OCI-LY7 (cell line): Measurements from ENCODE around the gene GCLC. TPM values are rescaled to one million over a fixed set of nuclear protein-coding genes. Genes with fewer than 3 reads are reported as not detected.

ENCODE experiments used
- BruUV-seq: library from RNA; stranded (reverse); fragments of 400-500 nt; replicated peaks from 2 replicates; lab custom pipeline; 2021; lab: Mats Ljungman, UMichigan
- CTCF ChIA-PET: fragments of 300-600 bp; sonication (Branson Sonifier 250); formaldehyde crosslinking; loops from one replicate; lab custom pipeline; 2022; ENCODE audit warnings: antibody characterized with exemption; ENCODE audit not compliant: unreplicated experiment; lab: Charles Lee
- POLR2A ChIA-PET: fragments of 300-600 bp; sonication (Branson Sonifier 250); formaldehyde crosslinking; loops from one replicate; lab custom pipeline; 2022; ENCODE audit warnings: antibody characterized with exemption; lab: Charles Lee
- DNase-seq: peaks from one replicate; pipeline ENCODE4 v3.0.0-alpha.2; 2015; ENCODE audit warnings: low spot score
- H2AFZ ChIP-seq: fragments of 200-600 bp; sonication (generic), shearing (Covaris generic); 2 replicates; pipeline ENCODE4 v1.6.1; 2014; ENCODE audit warnings: mild to moderate bottlenecking, antibody characterized with exemption, low read length, moderate library complexity
- H3K27ac ChIP-seq: fragments of 200-600 bp; sonication (generic); 2 replicates; pipeline ENCODE4 v1.5.1; 2014; ENCODE audit warnings: mixed run types, low read depth, mild to moderate bottlenecking, moderate library complexity, low read length, inconsistent platforms; ENCODE audit not compliant: poor library complexity, severe bottlenecking
- H3K36me3 ChIP-seq: fragments of 200-600 bp; sonication (generic); 2 replicates; pipeline ENCODE4 v1.6.1; 2014; ENCODE audit warnings: mild to moderate bottlenecking, antibody characterized with exemption, low read length, moderate library complexity, mixed read lengths; ENCODE audit not compliant: insufficient read depth
- H3K4me1 ChIP-seq: fragments of 200-600 bp; sonication (generic); 2 replicates; pipeline ENCODE4 v1.5.1; 2014; ENCODE audit warnings: mild to moderate bottlenecking, low read length; ENCODE audit not compliant: insufficient read depth, poor library complexity, severe bottlenecking
- H3K4me2 ChIP-seq: fragments of 200-600 bp; sonication (generic); 2 replicates; pipeline ENCODE4 v1.6.1; 2014; ENCODE audit warnings: mild to moderate bottlenecking, low read length
- H3K4me3 ChIP-seq: fragments of 200-600 bp; sonication (generic); 2 replicates; pipeline ENCODE4 v1.5.1; 2014; ENCODE audit warnings: mild to moderate bottlenecking, low read depth, low read length; ENCODE audit not compliant: poor library complexity, severe bottlenecking
- H3K79me2 ChIP-seq: fragments of 200-600 bp; sonication (generic); 2 replicates; pipeline ENCODE4 v1.6.1; 2016; ENCODE audit warnings: low read depth, mild to moderate bottlenecking, low read length, moderate library complexity, mixed read lengths; ENCODE audit not compliant: insufficient read depth
- H3K9me2 ChIP-seq: fragments of 200-600 bp; sonication (generic); 2 replicates; pipeline ENCODE4 v1.6.1; 2016; ENCODE audit warnings: mild to moderate bottlenecking, low read length, mixed read lengths; ENCODE audit not compliant: insufficient read depth
- H3K9me3 ChIP-seq: fragments of 200-600 bp; sonication (generic); 2 replicates; pipeline ENCODE4 v1.6.1; 2014; ENCODE audit warnings: mild to moderate bottlenecking, mixed run types, low read length, mixed read lengths
- H4K20me1 ChIP-seq: fragments of 200-600 bp; sonication (generic); 2 replicates; pipeline ENCODE4 v1.6.1; 2014; ENCODE audit warnings: mild to moderate bottlenecking, antibody characterized with exemption, low read length, moderate library complexity, mixed read lengths; ENCODE audit not compliant: insufficient read depth
- EZH2phosphoT487 ChIP-seq: fragments of 200-600 bp; sonication (generic); IDR thresholded peaks from 2 replicates; pipeline ENCODE4 v1.6.1; 2018; ENCODE audit warnings: low read depth, borderline replicate concordance, mild to moderate bottlenecking, mixed run types, antibody characterized with exemption, low read length, moderate library complexity, mixed read lengths
- intact Hi-C: fragments of 100-400 bp; cut with micrococcal nuclease; formaldehyde crosslinking; loops from one replicate; pipeline ENCODE4 v1.10.0; 2022; ENCODE audit not compliant: unreplicated experiment
- total RNA-seq, 2 experiments: library from RNA; depleted of rRNA in 1 of 2; stranded (reverse); fragments of >200 nt in 1 of 2; shearing (Covaris generic) in 1 of 2; gene quantifications; 2 replicates each; pipeline ENCODE4 v1.2.3, GENCODE V29; 2014 to 2022
- TF ChIP-seq, protein P1 (sequence below): fragments of 200-600 bp; sonication (generic); conservative IDR thresholded peaks from 2 replicates; pipeline ENCODE4 v1.5.1; 2014; ENCODE audit warnings: mild to moderate bottlenecking, antibody characterized with exemption, low read length, moderate library complexity, mixed read lengths

Gene GCLC
- total RNA-seq, 2 experiments from 2014 or later, result 14.3 to 30.4 TPM

DNA sequence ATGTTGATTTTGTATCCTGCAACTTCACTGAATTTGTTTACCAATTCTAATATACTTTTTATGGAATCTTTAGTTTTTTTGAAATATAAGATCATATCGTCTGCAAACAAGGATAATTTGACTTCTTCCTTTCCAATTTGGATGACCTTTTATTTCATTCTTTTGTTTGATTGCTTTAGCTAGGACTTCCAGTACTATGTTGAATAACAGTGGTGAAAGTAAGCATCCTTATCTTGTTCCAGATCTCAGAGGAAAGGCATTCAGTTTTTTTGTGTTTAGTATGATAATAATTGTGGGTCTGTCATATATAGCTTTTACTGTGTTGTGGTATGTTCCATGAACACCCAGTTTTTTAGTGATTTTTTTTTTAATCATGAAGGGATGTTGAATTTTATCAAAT is 75.7 kb downstream of the GCLC start:
- no peak overlapping the region for H3K27ac ChIP-seq
- no peaks in the 10 kb centered on the region for H4K20me1 ChIP-seq
- no peaks in the 10 kb centered on the region for H3K4me1 ChIP-seq
- H3K79me2 ChIP-seq, result no peaks in the 10 kb centered on the region
- CTCF ChIA-PET, result no interaction called here
- BruUV-seq, result no TSS peak
- DNase-seq, result no peak
- H3K4me3 ChIP-seq, result no peak overlapping the region
- intact Hi-C loops, result no loop called here
- POLR2A ChIA-PET, result interaction anchor here (0.7 kb wide), 1 partner anchor 9 kb away, joined by 3 read pairs; no protein-coding TSS in a partner anchor
- H3K4me2 ChIP-seq, result no peak overlapping the region
- no peaks in the 10 kb centered on the region for H3K36me3 ChIP-seq
- no peaks in the 10 kb centered on the region for H3K9me3 ChIP-seq
- H2AFZ ChIP-seq, result no peak overlapping the region
- H3K9me2 ChIP-seq, result no peaks in the 10 kb centered on the region
- no peak for TF ChIP-seq EZH2phosphoT487

DNA sequence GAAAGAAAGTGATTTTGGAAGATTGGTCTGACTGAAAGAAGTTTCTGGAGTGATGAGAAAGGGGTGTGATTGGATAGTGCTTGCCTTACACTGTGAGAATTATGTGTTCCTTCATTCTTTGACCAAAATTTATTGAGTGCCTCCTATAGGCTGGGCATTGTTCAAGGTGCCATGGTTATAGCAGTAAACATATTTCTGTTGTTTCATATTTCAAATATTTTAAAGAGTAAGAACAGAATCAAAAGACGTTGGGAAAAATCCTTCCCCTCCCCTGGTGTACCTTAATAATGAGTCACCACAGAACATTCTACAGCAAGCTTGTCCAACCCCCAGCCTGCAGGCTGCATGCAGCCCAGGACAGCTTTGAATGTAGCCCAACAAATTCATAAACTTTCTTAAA is 78.6 kb downstream of the GCLC start:
- Histone ChIP-seq H3K9me3 (no peaks in the 10 kb centered on the region), H3K79me2 (no peaks in the 10 kb centered on the region), H3K4me3 (no peak overlapping the region), H3K36me3 (no peaks in the 10 kb centered on the region), H2AFZ (no peak overlapping the region), H3K9me2 (no peaks in the 10 kb centered on the region), H4K20me1 (no peaks in the 10 kb centered on the region), H3K4me2 (no peak overlapping the region), H3K27ac (no peak overlapping the region), H3K4me1 (peaks cover 8% of the 10 kb centered on the region)
- BruUV-seq, result no TSS peak
- TF ChIP-seq EZH2phosphoT487, result no peak
- TF ChIP-seq, protein P1, sequence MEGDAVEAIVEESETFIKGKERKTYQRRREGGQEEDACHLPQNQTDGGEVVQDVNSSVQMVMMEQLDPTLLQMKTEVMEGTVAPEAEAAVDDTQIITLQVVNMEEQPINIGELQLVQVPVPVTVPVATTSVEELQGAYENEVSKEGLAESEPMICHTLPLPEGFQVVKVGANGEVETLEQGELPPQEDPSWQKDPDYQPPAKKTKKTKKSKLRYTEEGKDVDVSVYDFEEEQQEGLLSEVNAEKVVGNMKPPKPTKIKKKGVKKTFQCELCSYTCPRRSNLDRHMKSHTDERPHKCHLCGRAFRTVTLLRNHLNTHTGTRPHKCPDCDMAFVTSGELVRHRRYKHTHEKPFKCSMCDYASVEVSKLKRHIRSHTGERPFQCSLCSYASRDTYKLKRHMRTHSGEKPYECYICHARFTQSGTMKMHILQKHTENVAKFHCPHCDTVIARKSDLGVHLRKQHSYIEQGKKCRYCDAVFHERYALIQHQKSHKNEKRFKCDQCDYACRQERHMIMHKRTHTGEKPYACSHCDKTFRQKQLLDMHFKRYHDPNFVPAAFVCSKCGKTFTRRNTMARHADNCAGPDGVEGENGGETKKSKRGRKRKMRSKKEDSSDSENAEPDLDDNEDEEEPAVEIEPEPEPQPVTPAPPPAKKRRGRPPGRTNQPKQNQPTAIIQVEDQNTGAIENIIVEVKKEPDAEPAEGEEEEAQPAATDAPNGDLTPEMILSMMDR, result no peak
- intact Hi-C loops, result no loop called here
- CTCF ChIA-PET, result no interaction called here
- POLR2A ChIA-PET, result interaction anchor here (0.6 to 1.0 kb wide), 2 partner anchors 10 to 473 kb away, joined by 3 read pairs; no protein-coding TSS in a partner anchor
- DNase-seq, result no peak

DNA sequence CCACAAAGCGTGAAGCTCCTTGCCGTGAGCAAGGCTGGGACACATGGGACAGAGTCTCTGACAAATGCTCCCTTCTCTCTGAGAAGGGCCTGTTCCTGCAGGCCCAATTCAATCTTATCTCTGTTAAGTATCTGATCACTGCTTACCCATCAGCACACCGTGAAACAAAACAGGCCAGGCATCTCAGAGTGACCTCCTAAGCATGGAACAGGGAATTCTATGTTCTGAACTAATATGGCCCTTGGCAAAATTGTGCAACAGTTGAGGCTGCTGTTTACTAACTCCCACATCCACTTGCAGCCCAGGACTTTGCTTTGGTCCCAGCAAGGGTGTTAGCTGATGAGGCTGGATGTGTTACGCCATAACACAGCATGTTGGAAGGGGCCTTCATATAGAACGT is 79.2 kb downstream of the GCLC start:
- H3K4me2 ChIP-seq, result no peak overlapping the region
- H3K4me3 ChIP-seq, result no peak overlapping the region
- DNase-seq, result no peak
- ChIA-PET POLR2A (interaction anchor here (0.7 kb wide), 1 partner anchor 282 kb away, joined by 3 read pairs; no protein-coding TSS in a partner anchor), CTCF (no interaction called here)
- H3K36me3 ChIP-seq, result no peaks in the 10 kb centered on the region
- H2AFZ ChIP-seq, result no peak overlapping the region
- no peak for TF ChIP-seq EZH2phosphoT487
- TF ChIP-seq, protein P1, result no peak
- intact Hi-C loops, result no loop called here
- H3K9me2 ChIP-seq, result no peaks in the 10 kb centered on the region
- BruUV-seq, result no TSS peak
- H3K4me1 ChIP-seq, result peaks cover 11% of the 10 kb centered on the region
- no peak overlapping the region for H3K27ac ChIP-seq
- H4K20me1 ChIP-seq, result no peaks in the 10 kb centered on the region
- H3K9me3 ChIP-seq, result no peaks in the 10 kb centered on the region
- H3K79me2 ChIP-seq, result no peaks in the 10 kb centered on the region
